K562 (cell line): ENCODE measurements around the gene ECT2. TPM values are rescaled to one million over a fixed set of nuclear protein-coding genes. Genes with fewer than 3 reads are reported as not detected.
A peak's percentile ranks its signal among the peaks of the same experiment; 100 is the strongest.

Experiments
- CBX3 ChIP-seq, 2 experiments: IDR thresholded peaks; 1 replicate in 1 of 2; 2 replicates in 1 of 2; pipeline ENCODE4 v1.6.1; 2012; ENCODE audit warnings: inconsistent platforms in 2 of 2, low read length in 2 of 2, borderline replicate concordance in 1 of 2, control low read depth in 1 of 2
- CCNT2 ChIP-seq: IDR thresholded peaks from 2 replicates; pipeline ENCODE4 v1.6.1; 2011; ENCODE audit warnings: borderline replicate concordance, low read depth, mild to moderate bottlenecking, moderate library complexity, mixed read lengths, low read length; ENCODE audit not compliant: insufficient read length; ENCODE audit errors: extremely low read depth
- CREM ChIP-seq: IDR thresholded peaks from 2 replicates; pipeline ENCODE4 v1.6.1; 2014; ENCODE audit warnings: antibody characterized with exemption, low read depth
- EZH2 ChIP-seq: IDR thresholded peaks from 2 replicates; pipeline ENCODE4 v1.6.1; 2012; ENCODE audit warnings: low read depth, mild to moderate bottlenecking, inconsistent platforms, low read length, borderline replicate concordance
- GABPB2 ChIP-seq: fragments of 250-450 bp; sonication (Bioruptor Pico); conservative IDR thresholded peaks from 2 replicates; pipeline ENCODE4 v1.5.1; 2021; ENCODE audit warnings: mild to moderate bottlenecking
- HES1 ChIP-seq: fragments of 450-650 bp; IDR thresholded peaks from 2 replicates; pipeline ENCODE4 v1.6.1; 2016; ENCODE audit warnings: low read depth, mild to moderate bottlenecking, moderate library complexity
- KDM1A ChIP-seq, 2 experiments: fragments of 450-650 bp; IDR thresholded peaks; 2 replicates each; pipeline ENCODE4 v1.6.1; 2016; ENCODE audit warnings: mild to moderate bottlenecking in 2 of 2
- KHSRP ChIP-seq: fragments of 450-650 bp; IDR thresholded peaks from 2 replicates; pipeline ENCODE4 v1.6.1; 2017
- LCOR ChIP-seq: sonication (generic); formaldehyde crosslinking; IDR thresholded peaks from 2 replicates; pipeline ENCODE4 v1.8.0; 2022; ENCODE audit warnings: mild to moderate bottlenecking, missing genetic modification reagents
- MIER1 ChIP-seq: fragments of 450-650 bp; IDR thresholded peaks from 2 replicates; pipeline ENCODE4 v1.6.1; 2016; ENCODE audit warnings: antibody characterized with exemption, mild to moderate bottlenecking, low read depth
- MTA1 ChIP-seq: fragments of 450-650 bp; IDR thresholded peaks from 2 replicates; pipeline ENCODE4 v1.6.1; 2017; ENCODE audit warnings: borderline replicate concordance
- RAD21 ChIP-seq, 2 experiments: fragments of 250-450 bp in 1 of 2; fragments of 450-650 bp in 1 of 2; sonication (Bioruptor Pico) in 1 of 2; formaldehyde crosslinking in 1 of 2; IDR thresholded peaks in 1 of 2; conservative IDR thresholded peaks in 1 of 2; 2 replicates each; pipeline versions ENCODE4 v1.4.0 to v1.8.0; 2020 to 2022; ENCODE audit warnings: mild to moderate bottlenecking in 2 of 2, moderate library complexity in 1 of 2
- RUNX1 ChIP-seq: sonication (generic); IDR thresholded peaks from 2 replicates; pipeline ENCODE4 v1.6.1; 2016; ENCODE audit warnings: antibody characterized with exemption, low read depth
- SIX5 ChIP-seq, 2 experiments: IDR thresholded peaks; 2 replicates each; pipeline ENCODE4 v1.6.1; 2011; ENCODE audit warnings: low read length in 2 of 2, borderline replicate concordance in 1 of 2, low read depth in 1 of 2, mild to moderate bottlenecking in 1 of 2, moderate library complexity in 1 of 2; ENCODE audit not compliant: insufficient read depth in 1 of 2
- SMAD2 ChIP-seq: fragments of 150-350 bp; IDR thresholded peaks from 2 replicates; pipeline ENCODE4 v1.6.1; 2014; ENCODE audit warnings: low read depth, mild to moderate bottlenecking, low read length
- TSC22D4 ChIP-seq: fragments of 450-650 bp; IDR thresholded peaks from 2 replicates; pipeline ENCODE4 v1.6.1; 2016; ENCODE audit warnings: missing genetic modification characterization, missing biosample characterization, control low read depth
- XRCC5 ChIP-seq: fragments of 200-400 bp; formaldehyde crosslinking; IDR thresholded peaks from 2 replicates; pipeline ENCODE4 v1.6.1; 2017; ENCODE audit warnings: low read depth, mild to moderate bottlenecking, low read length
- ZFP36 ChIP-seq: fragments of 150-350 bp; IDR thresholded peaks from 2 replicates; pipeline ENCODE4 v1.6.1; 2018; ENCODE audit warnings: low read length, low read depth; ENCODE audit not compliant: partially characterized antibody
- ZNF316 ChIP-seq: fragments of 450-650 bp; IDR thresholded peaks from 2 replicates; pipeline ENCODE4 v1.6.1; 2016
- ZNF586 ChIP-seq: fragments of 450-650 bp; formaldehyde crosslinking; conservative IDR thresholded peaks from 2 replicates; pipeline ENCODE4 v1.4.0; 2020; ENCODE audit warnings: mild to moderate bottlenecking, moderate library complexity
- ZZZ3 ChIP-seq: fragments of 450-650 bp; IDR thresholded peaks from 2 replicates; pipeline ENCODE4 v1.6.1; 2016; ENCODE audit warnings: antibody characterized with exemption, mild to moderate bottlenecking, moderate library complexity
- polyA plus RNA-seq, 8 experiments: library from polyadenylated mRNA; depleted of rRNA in 4 of 8; stranded (reverse) in 5 of 8; unstranded in 3 of 8; fragments of >200 nt; fragmentation: Nextera tagmentation in 2 of 8; fragmentation: Illumina TruSeq in 1 of 8; extraction: Ambion mirVana in 2 of 8; extraction: Trizol in 1 of 8; gene quantifications; 2 replicates each; pipeline versions ENCODE4 v1.2.1 to v1.2.3, GENCODE V29; 2011 to 2014; ENCODE audit warnings: inconsistent platforms in 1 of 8, missing spikeins in 1 of 8
- total RNA-seq, 7 experiments: library from RNA; depleted of rRNA in 6 of 7; stranded (reverse); fragments of >200 nt in 6 of 7; fragmentation: Illumina TruSeq in 2 of 7; extraction: Trizol in 2 of 7; gene quantifications; 2 replicates each; pipeline versions ENCODE4 v1.2.1 to v1.2.3, GENCODE V29; 2011 to 2021; ENCODE audit warnings: low replicate concordance in 1 of 7
- TF ChIP-seq, protein P1 (sequence below): fragments of 250-450 bp; sonication (Bioruptor Pico); IDR thresholded peaks from 2 replicates; pipeline ENCODE4 v1.8.0; 2022; ENCODE audit warnings: moderate library complexity, mild to moderate bottlenecking, inconsistent platforms
- TF ChIP-seq, protein P2 (sequence below): fragments of 250-450 bp; sonication (Bioruptor Pico); IDR thresholded peaks from 2 replicates; pipeline ENCODE4 v1.8.0; 2022; ENCODE audit warnings: inconsistent platforms, mild to moderate bottlenecking, moderate library complexity, borderline replicate concordance
- TF ChIP-seq, protein P3 (sequence below): IDR thresholded peaks from 2 replicates; pipeline ENCODE4 v1.6.1; 2016; ENCODE audit warnings: missing genetic modification characterization, missing compliant biosample characterization

The ECT2 gene
- total and polyA plus RNA-seq, 9 of the 15 experiments (the other 6 are each of a cell fraction or from before 2014, with no cell fraction given) = 19.0 to 53.0 (median 36.5) TPM

DNA sequence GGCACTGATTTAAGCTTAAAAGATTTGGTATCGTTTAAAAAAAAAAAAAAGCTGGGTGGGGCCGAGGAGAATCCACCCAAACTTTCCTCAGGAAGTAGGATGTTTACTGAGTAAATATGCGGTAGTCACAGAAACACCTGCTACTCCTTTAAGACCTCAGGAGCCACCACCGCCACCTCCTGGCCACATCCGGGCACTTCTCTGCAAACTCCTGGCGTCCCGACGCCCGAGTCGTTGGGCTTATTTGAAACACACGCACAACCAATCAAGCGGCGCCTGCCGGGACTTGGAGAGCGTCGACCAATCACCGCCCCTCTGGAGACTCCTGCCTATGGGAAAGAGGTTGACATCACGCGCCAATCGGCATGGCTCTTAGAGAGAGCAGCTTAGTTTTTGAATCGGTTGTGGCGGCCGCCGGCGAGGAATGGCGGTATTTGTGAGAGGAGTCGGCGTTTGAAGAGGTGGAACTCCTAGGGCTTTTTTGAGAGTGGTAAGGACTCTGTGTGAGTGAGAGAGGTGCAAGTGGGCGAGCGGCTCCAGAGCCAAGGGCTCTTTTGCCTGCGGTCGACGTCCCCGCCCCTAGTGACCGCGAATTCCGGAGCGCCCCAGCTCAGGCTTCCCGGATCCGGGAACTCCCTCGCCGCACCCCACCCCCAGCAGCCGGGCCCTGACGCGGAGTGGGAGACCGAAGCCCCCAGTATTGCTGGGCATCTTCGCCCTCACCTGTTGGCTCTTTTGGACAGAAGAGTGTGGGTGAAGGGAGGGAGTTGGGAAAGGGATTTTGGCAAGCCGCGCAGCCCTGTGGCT, at the start of gene ECT2 (continued):
- TF ChIP-seq ZNF316 (no peak), HES1 (0 out of 2 replicates have a peak, but pooled peaks have one; percentile 40), RAD21 (CRISPR knock-in tag; conservative IDR thresholded peaks at IDR 0.05 in 1 of 2, IDR thresholded peaks at IDR 0.05 in 1 of 2) (peak; percentile 40 to 47), LCOR (CRISPR knock-in tag) (peak; percentile 64; the same call in 1 of the 2 replicates), TSC22D4 (tag) (no peak), ZZZ3 (no peak), ZNF586 (no peak), KDM1A (IDR thresholded peaks at IDR 0.05) (no peak; a peak in 2 of 4 replicates), CCNT2 (peak; percentile 18), CREM (peak; percentile 49; the same call in 1 of the 2 replicates), CBX3 (IDR thresholded peaks at IDR 0.05; ENCODE audit: borderline replicate concordance in 1 of 2, low read length in 2 of 2) (peak in 1 of 2 experiments; percentile 96; a peak in 2 of 3 replicates), EZH2 (no peak), ZFP36 (no peak), SIX5 (IDR thresholded peaks at IDR 0.05; ENCODE audit: borderline replicate concordance in 1 of 2, insufficient read depth in 1 of 2, low read depth in 1 of 2, low read length in 2 of 2) (no peak), MTA1 (no peak), GABPB2 (CRISPR knock-in tag) (no peak), KHSRP (no peak), RUNX1 (no peak), XRCC5 (0 out of 2 replicates have a peak, but pooled peaks have one; percentile 22), SMAD2 (no peak), MIER1 (no peak; the same call in 1 of the 2 replicates)
- TF ChIP-seq, protein P1, sequence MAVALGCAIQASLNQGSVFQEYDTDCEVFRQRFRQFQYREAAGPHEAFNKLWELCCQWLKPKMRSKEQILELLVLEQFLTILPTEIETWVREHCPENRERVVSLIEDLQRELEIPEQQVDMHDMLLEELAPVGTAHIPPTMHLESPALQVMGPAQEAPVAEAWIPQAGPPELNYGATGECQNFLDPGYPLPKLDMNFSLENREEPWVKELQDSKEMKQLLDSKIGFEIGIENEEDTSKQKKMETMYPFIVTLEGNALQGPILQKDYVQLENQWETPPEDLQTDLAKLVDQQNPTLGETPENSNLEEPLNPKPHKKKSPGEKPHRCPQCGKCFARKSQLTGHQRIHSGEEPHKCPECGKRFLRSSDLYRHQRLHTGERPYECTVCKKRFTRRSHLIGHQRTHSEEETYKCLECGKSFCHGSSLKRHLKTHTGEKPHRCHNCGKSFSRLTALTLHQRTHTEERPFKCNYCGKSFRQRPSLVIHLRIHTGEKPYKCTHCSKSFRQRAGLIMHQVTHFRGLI (CRISPR knock-in tag) = no peak
- TF ChIP-seq, protein P2, sequence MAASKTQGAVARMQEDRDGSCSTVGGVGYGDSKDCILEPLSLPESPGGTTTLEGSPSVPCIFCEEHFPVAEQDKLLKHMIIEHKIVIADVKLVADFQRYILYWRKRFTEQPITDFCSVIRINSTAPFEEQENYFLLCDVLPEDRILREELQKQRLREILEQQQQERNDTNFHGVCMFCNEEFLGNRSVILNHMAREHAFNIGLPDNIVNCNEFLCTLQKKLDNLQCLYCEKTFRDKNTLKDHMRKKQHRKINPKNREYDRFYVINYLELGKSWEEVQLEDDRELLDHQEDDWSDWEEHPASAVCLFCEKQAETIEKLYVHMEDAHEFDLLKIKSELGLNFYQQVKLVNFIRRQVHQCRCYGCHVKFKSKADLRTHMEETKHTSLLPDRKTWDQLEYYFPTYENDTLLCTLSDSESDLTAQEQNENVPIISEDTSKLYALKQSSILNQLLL = no peak
- TF ChIP-seq, protein P3, sequence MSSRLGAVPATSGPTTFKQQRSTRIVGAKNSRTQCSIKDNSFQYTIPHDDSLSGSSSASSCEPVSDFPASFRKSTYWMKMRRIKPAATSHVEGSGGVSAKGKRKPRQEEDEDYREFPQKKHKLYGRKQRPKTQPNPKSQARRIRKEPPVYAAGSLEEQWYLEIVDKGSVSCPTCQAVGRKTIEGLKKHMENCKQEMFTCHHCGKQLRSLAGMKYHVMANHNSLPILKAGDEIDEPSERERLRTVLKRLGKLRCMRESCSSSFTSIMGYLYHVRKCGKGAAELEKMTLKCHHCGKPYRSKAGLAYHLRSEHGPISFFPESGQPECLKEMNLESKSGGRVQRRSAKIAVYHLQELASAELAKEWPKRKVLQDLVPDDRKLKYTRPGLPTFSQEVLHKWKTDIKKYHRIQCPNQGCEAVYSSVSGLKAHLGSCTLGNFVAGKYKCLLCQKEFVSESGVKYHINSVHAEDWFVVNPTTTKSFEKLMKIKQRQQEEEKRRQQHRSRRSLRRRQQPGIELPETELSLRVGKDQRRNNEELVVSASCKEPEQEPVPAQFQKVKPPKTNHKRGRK (tag) = no peak
